Measurements from ENCODE around the gene PTPRR. TPM values are rescaled to one million over a fixed set of nuclear protein-coding genes. Genes with fewer than 3 reads are reported as not detected.

Gene PTPRR
- total and polyA plus RNA-seq, 10 of the 15 experiments (the other 5 are each of a cell fraction or from before 2014, with no cell fraction given), result 0.14 to 3.1 (median 0.42) TPM

- TF ChIP-seq ZBTB4 (CRISPR knock-in tag; IDR thresholded peaks at IDR 0.05) (no peak), MLLT1 (IDR thresholded peaks at IDR 0.05) (no peak)
Measured at GRCh38 chr12:70785896-70786295, 134.6 kb downstream of the PTPRR start (continued).

- ATAC-seq (no peak), FAIRE-seq (no peak), DNase-seq (ENCODE audit: low read depth, low spot score) (no peak)
- ChIA-PET RAD21 (ENCODE audit: unreplicated experiment) (no interaction called here), POLR2A (no interaction called here), CTCF (no interaction called here), SMC1A (ENCODE audit: uncharacterized antibody, unreplicated experiment) (no interaction called here)
- Histone ChIP-seq H3K79me2 (ENCODE audit: control insufficient read depth, insufficient read depth, low read length) (no peaks in the 10 kb centered on the region), H3K4me3 (no peak overlapping the region), H4K20me1 (ENCODE audit: control insufficient read depth, insufficient read depth) (no peaks in the 10 kb centered on the region), H3K9me3 (replicated peaks; ENCODE audit: control insufficient read depth, insufficient read depth, low read length) (no peaks in the 10 kb centered on the region; the same call in 2 of the 3 replicates), H3K27ac (ENCODE audit: control insufficient read depth, insufficient read depth) (no peak overlapping the region), H3K4me2 (ENCODE audit: control insufficient read depth, insufficient read depth) (no peak overlapping the region), H3K4me1 (ENCODE audit: control insufficient read depth, insufficient read depth, low read length) (no peaks in the 10 kb centered on the region), H2AFZ (ENCODE audit: control insufficient read depth, low read depth, low read length) (no peak overlapping the region), H3K36me3 (ENCODE audit: control insufficient read depth in 2 of 2, insufficient read depth in 2 of 2, low read length in 1 of 2) (no peaks in the 10 kb centered on the region), H3K9ac (ENCODE audit: control insufficient read depth, insufficient read depth, low read length) (no peak overlapping the region), H3K27me3 (replicated peaks in 1 of 2; ENCODE audit: control insufficient read depth in 2 of 2, insufficient read depth in 2 of 2, low read length in 1 of 2) (no peaks in the 10 kb centered on the region)
- 47% methylated on average over 20 of the region's 21 CpGs for WGBS (ENCODE audit: insufficient coverage, insufficient replicate concordance, low lambda C conversion rate, missing lambda C conversion rate)
- in situ Hi-C loops (cut with MboI) (no loop called here), intact Hi-C loops (cut with micrococcal nuclease; ENCODE audit: unreplicated experiment) (no loop called here)
- BruUV-seq (replicated peaks), result no TSS peak
- TF ChIP-seq IRF3 (IDR thresholded peaks at IDR 0.05) (no peak), TAF1 (IDR thresholded peaks at IDR 0.05; ENCODE audit: borderline replicate concordance, low read depth, low read length) (no peak), CEBPB (IDR thresholded peaks at IDR 0.05; ENCODE audit: borderline replicate concordance in 1 of 2, low read depth in 2 of 2, low read length in 2 of 2) (no peak), YY1 (IDR thresholded peaks at IDR 0.05; ENCODE audit: low read depth, low read length) (no peak), NFXL1 (IDR thresholded peaks at IDR 0.05; ENCODE audit: borderline replicate concordance) (no peak), IKZF1 (conservative IDR thresholded peaks at IDR 0.05) (no peak), SMARCA5 (IDR thresholded peaks at IDR 0.05) (no peak), SREBF2 (IDR thresholded peaks at IDR 0.05; ENCODE audit: low read length) (no peak), ATF3 (IDR thresholded peaks at IDR 0.05; ENCODE audit: borderline replicate concordance, extremely low read depth, low read depth, low read length) (no peak), CBFB (IDR thresholded peaks at IDR 0.05; ENCODE audit: low read depth) (no peak), PRDM15 (CRISPR knock-in tag; IDR thresholded peaks at IDR 0.05) (no peak)
Measured at GRCh38 chr12:70784042-70784668, 136.4 kb downstream of the PTPRR start.
